NCI-H2227 treated with DMSO at 0.1 percent for 48 hours (cell line): ENCODE data around the gene ATP6V0A4.
"Not testable (repeated sequence)": the region's sequence is repeated elsewhere in the genome, so short reads cannot be mapped to it uniquely, and the experiment has no call there.

Source experiments
- DNase-seq: peaks from one replicate; lab custom pipeline; 2025; lab: John Stamatoyannopoulos, UW

Gene ATP6V0A4

GRCh38 chr7:138700857-138701536, 97.0 kb downstream of the ATP6V0A4 start, which contains the start of gene SVOPL:
Gene SVOPL, minus strand, starts transcription at chr7:138701362. Its CDS starts 22,317 bp downstream, at chr7:138679045.
- DNase-seq: no peak

GRCh38 chr7:138699661-138700060, 98.3 kb downstream of the ATP6V0A4 start:
- DNase-seq: no peak

- no peak for DNase-seq
Measured at GRCh38 chr7:138698281-138698680, 99.7 kb downstream of the ATP6V0A4 start.

GRCh38 chr7:138697535-138698182, 100.3 kb downstream of the ATP6V0A4 start:
- DNase-seq: no peak

GRCh38 chr7:138695776-138696175, 102.2 kb downstream of the ATP6V0A4 start:
- not testable (repeated sequence) for DNase-seq

GRCh38 chr7:138695106-138695505, 102.9 kb downstream of the ATP6V0A4 start:
- no peak for DNase-seq

- DNase-seq: no peak
Measured at GRCh38 chr7:138691178-138691577, 106.8 kb downstream of the ATP6V0A4 start.

- DNase-seq: no peak
Measured at GRCh38 chr7:138690495-138690894, 107.5 kb downstream of the ATP6V0A4 start.

- DNase-seq: not testable (repeated sequence)
Measured at GRCh38 chr7:138688037-138688436, 110.0 kb downstream of the ATP6V0A4 start.

- no peak for DNase-seq
Measured at GRCh38 chr7:138684340-138684739, 113.7 kb downstream of the ATP6V0A4 start.

GRCh38 chr7:138679793-138680192, 118.2 kb downstream of the ATP6V0A4 start:
- no peak for DNase-seq

- DNase-seq: no peak
Measured at GRCh38 chr7:138670594-138670993, 127.4 kb downstream of the ATP6V0A4 start.

GRCh38 chr7:138669364-138669763, 128.6 kb downstream of the ATP6V0A4 start:
- no peak for DNase-seq

- DNase-seq: no peak
Measured at GRCh38 chr7:138668946-138669345, 129.1 kb downstream of the ATP6V0A4 start.

GRCh38 chr7:138668229-138668596, 129.8 kb downstream of the ATP6V0A4 start:
- DNase-seq: no peak

GRCh38 chr7:138667535-138668228, 130.3 kb downstream of the ATP6V0A4 start:
- no peak for DNase-seq

GRCh38 chr7:138666385-138666784, 131.6 kb downstream of the ATP6V0A4 start:
- no peak for DNase-seq

- DNase-seq: no peak
Measured at GRCh38 chr7:138665669-138666140, 132.3 kb downstream of the ATP6V0A4 start.

- DNase-seq: no peak
Measured at GRCh38 chr7:138665249-138665648, 132.7 kb downstream of the ATP6V0A4 start.

- DNase-seq: no peak
Measured at GRCh38 chr7:138663725-138664710, 134.0 kb downstream of the ATP6V0A4 start.

GRCh38 chr7:138662991-138663320, 135.0 kb downstream of the ATP6V0A4 start:
- no peak for DNase-seq
